H1 (cell line): ENCODE data around the gene C5orf15. TPM values are rescaled to one million over a fixed set of nuclear protein-coding genes. Genes with fewer than 3 reads are reported as not detected.

Experiments
- CTCF ChIA-PET: fragments of 300-600 bp; sonication (Branson Sonifier 250); formaldehyde crosslinking; loops from one replicate; lab custom pipeline; 2021; ENCODE audit not compliant: partially characterized antibody; lab: Charles Lee
- POLR2A ChIA-PET: fragments of 300-600 bp; sonication (Branson Sonifier 250); formaldehyde crosslinking; loops from one replicate; lab custom pipeline; 2021; ENCODE audit warnings: inconsistent platforms; ENCODE audit not compliant: partially characterized antibody; lab: Charles Lee
- DNase-seq, 2 experiments: peaks; one replicate each; pipeline versions ENCODE4 v3.0.0 to v3.0.0-alpha.2; 2010 to 2022; ENCODE audit warnings: low spot score in 2 of 2, low read depth in 1 of 2, mixed read lengths in 1 of 2
- FAIRE-seq: peaks from 2 replicates; lab custom pipeline; 2011; peaks lifted over from hg19 to GRCh38; lab: Jason Lieb, UNC
- H2AFZ ChIP-seq: 2 replicates; pipeline ENCODE4 v1.8.1; 2012; ENCODE audit warnings: low read length, inconsistent platforms
- H2AK5ac ChIP-seq: 2 replicates; pipeline ENCODE4 v1.6.1; 2013; ENCODE audit warnings: low read depth, low read length
- H2BK120ac ChIP-seq: replicated peaks from 2 replicates; pipeline ENCODE3; 2013; ENCODE audit warnings: low read depth, low read length, inconsistent platforms
- H2BK12ac ChIP-seq: 2 replicates; pipeline ENCODE4 v1.6.1; 2013; ENCODE audit warnings: low read depth, low read length
- H2BK15ac ChIP-seq: 2 replicates; pipeline ENCODE4 v1.6.1; 2013; ENCODE audit warnings: low read length
- H2BK20ac ChIP-seq: 2 replicates; pipeline ENCODE4 v1.6.1; 2013; ENCODE audit warnings: low read length
- H2BK5ac ChIP-seq: 2 replicates; pipeline ENCODE4 v1.6.1; 2013; ENCODE audit warnings: low read depth, low read length
- H3K14ac ChIP-seq: 2 replicates; pipeline ENCODE4 v1.6.1; 2013; ENCODE audit warnings: inconsistent platforms; ENCODE audit not compliant: insufficient read length
- H3K18ac ChIP-seq: 2 replicates; pipeline ENCODE4 v1.6.1; 2013; ENCODE audit warnings: low read length; ENCODE audit errors: extremely low read depth
- H3K23ac ChIP-seq: 2 replicates; pipeline ENCODE4 v1.6.1; 2013; ENCODE audit warnings: inconsistent platforms; ENCODE audit not compliant: insufficient read length
- H3K23me2 ChIP-seq: 2 replicates; pipeline ENCODE4 v1.6.1; 2013; ENCODE audit warnings: low read depth, low read length
- H3K27ac ChIP-seq: 2 replicates; pipeline ENCODE4 v1.6.1; 2011; ENCODE audit warnings: low read depth, low read length, inconsistent platforms
- H3K27me3 ChIP-seq, 4 experiments: replicated peaks in 1 of 4; 1 replicate in 1 of 4; 2 replicates in 3 of 4; pipeline versions ENCODE4 v1.6.1 to v1.8.1; 2011 to 2013; ENCODE audit warnings: low read length in 3 of 4, mild to moderate bottlenecking in 3 of 4, inconsistent platforms in 2 of 4, mixed read lengths in 2 of 4, moderate library complexity in 1 of 4; ENCODE audit not compliant: control insufficient read depth in 3 of 4, insufficient read depth in 3 of 4; ENCODE audit errors: extremely low read depth in 1 of 4
- H3K36me3 ChIP-seq, 4 experiments: 2 replicates each; pipeline versions ENCODE4 v1.6.1 to v1.8.1; 2011 to 2013; ENCODE audit warnings: mild to moderate bottlenecking in 4 of 4, low read length in 3 of 4, moderate library complexity in 2 of 4, control low read depth in 1 of 4, inconsistent platforms in 1 of 4; ENCODE audit not compliant: insufficient read depth in 4 of 4, control insufficient read depth in 2 of 4
- H3K4ac ChIP-seq: replicated peaks from 2 replicates; pipeline ENCODE3; 2013; ENCODE audit warnings: low read length, low read depth, mixed read lengths, inconsistent platforms; ENCODE audit not compliant: insufficient read length
- H3K4me1 ChIP-seq, 4 experiments: replicated peaks in 1 of 4; 1 replicate in 1 of 4; 2 replicates in 3 of 4; pipeline versions ENCODE4 v1.6.1 to v1.8.1; 2011 to 2013; ENCODE audit warnings: low read length in 3 of 4, inconsistent platforms in 2 of 4, mixed read lengths in 1 of 4; ENCODE audit not compliant: insufficient read depth in 4 of 4, control insufficient read depth in 3 of 4
- H3K4me2 ChIP-seq, 2 experiments: 2 replicates each; pipeline versions ENCODE4 v1.6.1 to v1.8.1; 2011 to 2013; ENCODE audit warnings: low read depth in 2 of 2, low read length in 2 of 2, control low read depth in 1 of 2, inconsistent platforms in 1 of 2, mild to moderate bottlenecking in 1 of 2; ENCODE audit not compliant: insufficient read depth in 1 of 2
- H3K4me3 ChIP-seq, 4 experiments: fragments of 200-600, 300-600 bp in 1 of 4; sonication (generic), shearing (Covaris generic), sonication (Bioruptor Twin) in 1 of 4; 2 replicates each; pipeline versions ENCODE4 v1.5.1 to v1.8.1; 2011 to 2016; ENCODE audit warnings: low read length in 4 of 4, low read depth in 3 of 4, control low read depth in 2 of 4, inconsistent platforms in 2 of 4, mild to moderate bottlenecking in 2 of 4, mixed read lengths in 1 of 4, moderate library complexity in 1 of 4; ENCODE audit not compliant: insufficient read depth in 2 of 4; ENCODE audit errors: extremely low read depth in 1 of 4
- H3K56ac ChIP-seq: replicated peaks from 2 replicates; pipeline ENCODE3; 2013; ENCODE audit warnings: low read depth, mild to moderate bottlenecking, mixed read lengths, low read length, inconsistent platforms; ENCODE audit not compliant: insufficient read length
- H3K79me1 ChIP-seq: 2 replicates; pipeline ENCODE4 v1.6.1; 2013; ENCODE audit warnings: low read depth, low read length, control low read depth
- H3K79me2 ChIP-seq, 2 experiments: 2 replicates each; pipeline versions ENCODE4 v1.6.1 to v1.8.1; 2012 to 2013; ENCODE audit warnings: low read length in 2 of 2, mild to moderate bottlenecking in 2 of 2, inconsistent platforms in 1 of 2; ENCODE audit not compliant: insufficient read depth in 2 of 2, control insufficient read depth in 1 of 2
- H3K9ac ChIP-seq, 4 experiments: replicated peaks in 1 of 4; 1 replicate in 1 of 4; 2 replicates in 3 of 4; pipeline versions ENCODE4 v1.6.1 to v1.8.1; 2011 to 2013; ENCODE audit warnings: low read depth in 3 of 4, low read length in 3 of 4, control low read depth in 2 of 4, mild to moderate bottlenecking in 2 of 4, moderate library complexity in 2 of 4, inconsistent platforms in 1 of 4; ENCODE audit errors: extremely low read depth in 1 of 4
- H3K9me3 ChIP-seq, 2 experiments: 2 replicates each; pipeline versions ENCODE4 v1.6.1 to v1.8.1; 2012 to 2013; ENCODE audit warnings: mild to moderate bottlenecking in 2 of 2, moderate library complexity in 2 of 2, control low read depth in 1 of 2, inconsistent platforms in 1 of 2, low read depth in 1 of 2, low read length in 1 of 2, mixed read lengths in 1 of 2; ENCODE audit not compliant: insufficient read depth in 2 of 2
- H4K20me1 ChIP-seq, 2 experiments: replicated peaks in 1 of 2; 2 replicates each; pipeline versions ENCODE3 to v1.8.1; 2011 to 2013; ENCODE audit warnings: inconsistent platforms in 2 of 2, low read length in 2 of 2, mild to moderate bottlenecking in 1 of 2; ENCODE audit not compliant: insufficient read depth in 2 of 2, control insufficient read depth in 1 of 2
- H4K5ac ChIP-seq: 2 replicates; pipeline ENCODE4 v1.6.1; 2013; ENCODE audit warnings: low read length, low read depth, mixed read lengths, inconsistent platforms; ENCODE audit not compliant: insufficient read length
- H4K8ac ChIP-seq: 2 replicates; pipeline ENCODE4 v1.8.0; 2013; ENCODE audit warnings: mild to moderate bottlenecking, moderate library complexity, low read length, inconsistent platforms; ENCODE audit not compliant: insufficient read depth; ENCODE audit errors: extremely low read depth
- H4K91ac ChIP-seq: replicated peaks from 2 replicates; pipeline ENCODE3; 2013; ENCODE audit warnings: low read length, mixed read lengths, inconsistent platforms; ENCODE audit not compliant: insufficient read length
- KDM5A ChIP-seq: fragments of 200-600 bp; IDR thresholded peaks from 2 replicates; pipeline ENCODE4 v1.7.1; 2012; ENCODE audit warnings: mild to moderate bottlenecking, low read length, inconsistent platforms, mixed read lengths
- RBBP5 ChIP-seq: IDR thresholded peaks from 2 replicates; pipeline ENCODE4 v1.7.1; 2012; ENCODE audit warnings: low read depth, mild to moderate bottlenecking, inconsistent platforms, low read length, moderate library complexity, borderline replicate concordance
- ZNF274 ChIP-seq: IDR thresholded peaks from 2 replicates; pipeline ENCODE4 v1.7.0; 2012; ENCODE audit warnings: low read length, borderline replicate concordance; ENCODE audit errors: extremely low read depth
- WGBS, 2 experiments: shearing (Covaris generic) in 1 of 2; methylation state at CpG; one replicate each; pipeline versions ENCODE4 v1.1.6 to v1.1.7; 2013 to 2015; ENCODE audit warnings: low lambda C conversion rate in 2 of 2, mixed read lengths in 2 of 2, inconsistent platforms in 1 of 2, low coverage in 1 of 2, missing lambda C conversion rate in 1 of 2; ENCODE audit not compliant: insufficient replicate concordance in 2 of 2, insufficient coverage in 1 of 2, insufficient read length in 1 of 2; ENCODE audit errors: extremely low coverage in 1 of 2, missing lambda C conversion rate in 1 of 2; 5-methylcytosine and 5-hydroxymethylcytosine counted together
- polyA plus RNA-seq, 7 experiments: library from polyadenylated mRNA; depleted of rRNA in 3 of 7; stranded (reverse) in 5 of 7; unstranded in 2 of 7; fragments of >200 nt in 5 of 7; fragments of 200-250 nt in 2 of 7; gene quantifications; 1 replicate in 5 of 7; 2 replicates in 1 of 7; 4 replicates in 1 of 7; pipeline versions ENCODE4 v1.2.1 to v1.2.3, GENCODE V29; 2011 to 2013; ENCODE audit warnings: missing spikeins in 2 of 7, mixed read lengths in 2 of 7
- total RNA-seq: library from RNA; stranded (reverse); fragmentation: NEBNext Ultra II Directional; extraction: Animal tissue kit (Norgen Biotek cat#: 25700); gene quantifications from 2 replicates; pipeline ENCODE4 v1.2.1, GENCODE V29; 2021
- TF ChIP-seq, protein P1 (sequence below): IDR thresholded peaks from 2 replicates; pipeline ENCODE4 v1.6.1; 2011; ENCODE audit warnings: low read length, improper control_type of control experiment

The C5orf15 gene
- total and polyA plus RNA-seq, 2 of the 8 experiments (the other 6 are each of a cell fraction or from before 2014, with no cell fraction given), result 31.7 to 39.3 TPM

DNA sequence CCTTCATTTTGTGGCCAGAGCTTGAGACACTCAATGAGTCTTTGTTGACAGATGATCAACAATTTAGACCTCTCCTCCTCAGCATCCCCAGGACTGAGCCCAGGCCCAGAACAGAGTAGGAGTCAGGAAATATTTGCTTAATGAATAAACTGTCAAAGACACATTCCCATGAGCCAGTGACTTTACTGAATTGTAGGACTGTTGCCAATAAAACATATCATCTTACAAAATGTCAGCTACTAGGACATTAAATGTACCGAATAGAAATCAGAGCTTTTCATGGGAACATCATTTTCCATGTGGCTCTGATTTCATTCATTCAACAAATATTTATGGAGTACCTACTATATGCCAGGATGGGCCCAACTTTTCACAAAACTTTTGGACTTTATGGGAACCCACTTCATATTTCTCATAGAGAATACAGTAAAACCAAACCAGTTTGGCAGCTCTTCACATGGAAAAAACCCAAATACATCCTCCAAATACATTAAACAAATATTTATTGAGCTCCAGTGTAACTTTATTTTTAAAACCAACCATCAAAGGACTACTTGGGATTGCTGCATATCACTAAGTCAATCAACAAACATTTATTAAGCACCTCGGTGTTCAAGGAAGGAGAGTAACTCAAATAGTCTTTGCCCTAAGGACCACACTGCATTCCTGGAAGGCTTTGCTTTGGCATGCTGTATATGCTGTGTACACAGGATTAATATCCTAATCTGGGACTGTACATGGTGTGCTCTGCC is 24.9 kb upstream of the C5orf15 start:
- no peak for FAIRE-seq

More for the DNA sequence above, 24.9 kb upstream of the C5orf15 start:
- WGBS, 2 experiments, result 90% methylated on average over 2 of the region's 2 CpGs; no CpG with 5 or more reads in 1 of the 2 experiments
- Histone ChIP-seq H3K4me1 (peaks cover 8 to 21% (median 13%) of the 10 kb centered on the region in 4 experiments), H3K9me3 (no peaks in the 10 kb centered on the region), H3K4me2 (no peak overlapping the region), H2BK15ac (no peak overlapping the region), H2BK5ac (no peak overlapping the region), H3K23me2 (no peaks in the 10 kb centered on the region), H2BK20ac (no peak overlapping the region), H3K18ac (no peak overlapping the region), H4K20me1 (peaks cover 44 to 48% of the 10 kb centered on the region in 2 experiments), H3K9ac (no peak overlapping the region), H4K91ac (no peak overlapping the region), H3K14ac (no peak overlapping the region), H3K4ac (no peak overlapping the region), H3K27me3 (no peaks in the 10 kb centered on the region), H2BK120ac (no peak overlapping the region), H3K36me3 (peaks cover 17 to 31% (median 23%) of the 10 kb centered on the region in 4 experiments), H4K5ac (no peak overlapping the region), H3K79me2 (peaks cover 47 to 81% of the 10 kb centered on the region in 2 experiments), H3K79me1 (peaks cover 22% of the 10 kb centered on the region), H3K27ac (no peak overlapping the region), H2AFZ (no peak overlapping the region), H2BK12ac (no peak overlapping the region), H4K8ac (no peak overlapping the region), H3K4me3 (no peak overlapping the region), H2AK5ac (no peak overlapping the region), H3K23ac (no peak overlapping the region), H3K56ac (no peak overlapping the region)
- CTCF ChIA-PET, result interaction anchor here (0.7 to 9.3 kb wide), 6 partner anchors 10 to 51 kb away, joined by 3 to 160 read pairs (median 4); no protein-coding TSS in a partner anchor
- TF ChIP-seq, protein P1, sequence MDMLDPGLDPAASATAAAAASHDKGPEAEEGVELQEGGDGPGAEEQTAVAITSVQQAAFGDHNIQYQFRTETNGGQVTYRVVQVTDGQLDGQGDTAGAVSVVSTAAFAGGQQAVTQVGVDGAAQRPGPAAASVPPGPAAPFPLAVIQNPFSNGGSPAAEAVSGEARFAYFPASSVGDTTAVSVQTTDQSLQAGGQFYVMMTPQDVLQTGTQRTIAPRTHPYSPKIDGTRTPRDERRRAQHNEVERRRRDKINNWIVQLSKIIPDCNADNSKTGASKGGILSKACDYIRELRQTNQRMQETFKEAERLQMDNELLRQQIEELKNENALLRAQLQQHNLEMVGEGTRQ, result no peak
- TF ChIP-seq KDM5A (no peak), RBBP5 (no peak), ZNF274 (no peak)
- DNase-seq, result no peak
- POLR2A ChIA-PET, result interaction anchor here (0.9 to 1.6 kb wide), 2 partner anchors 8 to 10 kb away, joined by 3 to 7 read pairs; no protein-coding TSS in a partner anchor
